HEK293 (cell line): Measurements from ENCODE around the gene PLCL2.

Source experiments
- CTCF ChIA-PET: fragments of 350-600 bp; formaldehyde crosslinking; extraction: SDS; loops from one replicate; lab custom pipeline; 2021; ENCODE audit warnings: antibody characterized with exemption; lab: Yijun Ruan, JAX
- POLR2A ChIA-PET: fragments of 300-600 bp; formaldehyde crosslinking; extraction: SDS; loops from one replicate; lab custom pipeline; 2020; ENCODE audit warnings: antibody characterized with exemption, inconsistent platforms; lab: Yijun Ruan, JAX
- H3K27ac ChIP-seq: fragments of 200-500 bp; sonication (Bioruptor generic); 2 replicates; pipeline ENCODE4 v1.5.1; 2014; ENCODE audit warnings: low read depth, low read length, control low read depth, inconsistent platforms; ENCODE audit errors: extremely low read depth
- H3K36me3 ChIP-seq, 2 experiments: fragments of 200-500 bp in 1 of 2; sonication (Bioruptor generic) in 1 of 2; 1 replicate in 1 of 2; 2 replicates in 1 of 2; pipeline ENCODE4 v1.5.1; 2014 to 2017; ENCODE audit warnings: inconsistent platforms in 2 of 2, low read length in 2 of 2; ENCODE audit not compliant: control insufficient read depth in 2 of 2, insufficient read depth in 1 of 2
- H3K4me1 ChIP-seq: fragments of 200-500 bp; sonication (Bioruptor generic); 2 replicates; pipeline ENCODE4 v1.5.1; 2014; ENCODE audit warnings: mild to moderate bottlenecking, low read length, inconsistent platforms; ENCODE audit not compliant: control insufficient read depth, insufficient read depth
- H3K4me3 ChIP-seq: 2 replicates; pipeline ENCODE4 v1.5.1; 2011; ENCODE audit warnings: low read depth, mild to moderate bottlenecking, control low read depth, low read length, moderate library complexity
- H3K9me3 ChIP-seq: fragments of 200-500 bp; sonication (Bioruptor generic); 2 replicates; pipeline ENCODE4 v1.5.1; 2014; ENCODE audit warnings: low read depth, low read length, inconsistent platforms; ENCODE audit not compliant: control insufficient read depth, insufficient read depth
- EGR2 ChIP-seq: fragments of 450-650 bp; formaldehyde crosslinking; IDR thresholded peaks from 2 replicates; pipeline ENCODE4 v1.5.1; 2016; ENCODE audit warnings: low read depth, missing biosample characterization, missing genetic modification characterization
- GLIS2 ChIP-seq: fragments of 450-650 bp; formaldehyde crosslinking; IDR thresholded peaks from 2 replicates; pipeline ENCODE4 v1.5.1; 2016; ENCODE audit warnings: missing biosample characterization, missing genetic modification characterization
- HOXA7 ChIP-seq: sonication (generic); formaldehyde crosslinking; IDR thresholded peaks from 2 replicates; pipeline ENCODE4 v1.8.1; 2022; ENCODE audit warnings: missing genetic modification reagents, borderline replicate concordance
- OSR2 ChIP-seq: fragments of 450-650 bp; formaldehyde crosslinking; IDR thresholded peaks from 2 replicates; pipeline ENCODE4 v1.5.1; 2016; ENCODE audit warnings: missing biosample characterization, missing genetic modification characterization
- PRDM6 ChIP-seq: fragments of 450-650 bp; formaldehyde crosslinking; IDR thresholded peaks from 2 replicates; pipeline ENCODE4 v1.5.1; 2017; ENCODE audit warnings: missing biosample characterization, missing genetic modification characterization
- SP3 ChIP-seq: fragments of 450-650 bp; formaldehyde crosslinking; IDR thresholded peaks from 2 replicates; pipeline ENCODE4 v1.5.1; 2016; ENCODE audit warnings: missing biosample characterization, missing genetic modification characterization
- TRIM28 ChIP-seq: IDR thresholded peaks from 2 replicates; pipeline ENCODE4 v1.6.1; 2011; ENCODE audit warnings: low read length, control low read depth, borderline replicate concordance
- ZBTB11 ChIP-seq: fragments of 450-650 bp; formaldehyde crosslinking; conservative IDR thresholded peaks from 2 replicates; pipeline ENCODE4 v1.5.1; 2016; ENCODE audit warnings: low read depth, missing biosample characterization, missing genetic modification characterization
- ZBTB17 ChIP-seq: fragments of 450-650 bp; formaldehyde crosslinking; IDR thresholded peaks from 2 replicates; pipeline ENCODE4 v1.5.1; 2016; ENCODE audit warnings: missing biosample characterization, missing genetic modification characterization
- ZBTB48 ChIP-seq: fragments of 450-650 bp; formaldehyde crosslinking; IDR thresholded peaks from 2 replicates; pipeline ENCODE4 v1.5.1; 2016; ENCODE audit warnings: missing biosample characterization, missing genetic modification characterization
- ZFHX2 ChIP-seq: fragments of 450-650 bp; formaldehyde crosslinking; conservative IDR thresholded peaks from 2 replicates; pipeline ENCODE4 v1.5.1; 2016; ENCODE audit warnings: missing biosample characterization, missing genetic modification characterization
- ZFP37 ChIP-seq: fragments of 450-650 bp; formaldehyde crosslinking; IDR thresholded peaks from 2 replicates; pipeline ENCODE4 v1.5.1; 2016; ENCODE audit warnings: missing biosample characterization, missing genetic modification characterization
- ZFP41 ChIP-seq: fragments of 450-650 bp; formaldehyde crosslinking; IDR thresholded peaks from 2 replicates; pipeline ENCODE4 v1.5.1; 2016; ENCODE audit warnings: missing biosample characterization, missing genetic modification characterization, borderline replicate concordance
- ZNF114 ChIP-seq: fragments of 450-650 bp; formaldehyde crosslinking; IDR thresholded peaks from 2 replicates; pipeline ENCODE4 v1.5.0; 2017; ENCODE audit warnings: missing biosample characterization, missing genetic modification characterization
- ZNF184 ChIP-seq: fragments of 450-650 bp; IDR thresholded peaks from 2 replicates; pipeline ENCODE4 v1.5.1; 2018; ENCODE audit warnings: missing biosample characterization, mild to moderate bottlenecking, missing genetic modification characterization
- ZNF2 ChIP-seq: fragments of 450-650 bp; formaldehyde crosslinking; IDR thresholded peaks from 2 replicates; pipeline ENCODE4 v1.5.1; 2016; ENCODE audit warnings: missing biosample characterization, missing genetic modification characterization
- ZNF211 ChIP-seq: fragments of 450-650 bp; formaldehyde crosslinking; IDR thresholded peaks from 2 replicates; pipeline ENCODE4 v1.5.1; 2016; ENCODE audit warnings: low read depth, missing biosample characterization, missing genetic modification characterization
- ZNF239 ChIP-seq: fragments of 450-650 bp; formaldehyde crosslinking; IDR thresholded peaks from 2 replicates; pipeline ENCODE4 v1.5.1; 2016; ENCODE audit warnings: missing biosample characterization, missing genetic modification characterization
- ZNF266 ChIP-seq: fragments of 450-650 bp; formaldehyde crosslinking; IDR thresholded peaks from 2 replicates; pipeline ENCODE4 v1.5.1; 2016; ENCODE audit warnings: missing biosample characterization, missing genetic modification characterization, low read depth
- ZNF292 ChIP-seq: fragments of 450-650 bp; formaldehyde crosslinking; IDR thresholded peaks from 2 replicates; pipeline ENCODE4 v1.5.1; 2016; ENCODE audit warnings: low read depth, missing biosample characterization, missing genetic modification characterization, borderline replicate concordance
- ZNF354C ChIP-seq: fragments of 450-650 bp; formaldehyde crosslinking; IDR thresholded peaks from 2 replicates; pipeline ENCODE4 v1.5.1; 2016; ENCODE audit warnings: missing biosample characterization, missing genetic modification characterization, low read depth, borderline replicate concordance
- ZNF366 ChIP-seq: fragments of 450-650 bp; formaldehyde crosslinking; conservative IDR thresholded peaks from 2 replicates; pipeline ENCODE4 v1.5.1; 2016; ENCODE audit warnings: missing biosample characterization, missing genetic modification characterization
- ZNF501 ChIP-seq: fragments of 450-650 bp; formaldehyde crosslinking; IDR thresholded peaks from 2 replicates; pipeline ENCODE4 v1.5.1; 2016; ENCODE audit warnings: missing biosample characterization, missing genetic modification characterization
- ZNF514 ChIP-seq: fragments of 450-650 bp; formaldehyde crosslinking; IDR thresholded peaks from 2 replicates; pipeline ENCODE4 v1.5.1; 2016; ENCODE audit warnings: missing biosample characterization, missing genetic modification characterization
- ZNF585B ChIP-seq: fragments of 450-650 bp; formaldehyde crosslinking; IDR thresholded peaks from 2 replicates; pipeline ENCODE4 v1.5.1; 2016; ENCODE audit warnings: missing biosample characterization, missing genetic modification characterization
- ZNF658 ChIP-seq: fragments of 450-650 bp; formaldehyde crosslinking; IDR thresholded peaks from 2 replicates; pipeline ENCODE4; 2016; ENCODE audit warnings: missing biosample characterization, missing genetic modification characterization
- ZNF701 ChIP-seq: fragments of 450-650 bp; formaldehyde crosslinking; IDR thresholded peaks from 2 replicates; pipeline ENCODE4 v1.5.1; 2016; ENCODE audit warnings: missing biosample characterization, missing genetic modification characterization
- ZNF776 ChIP-seq: fragments of 450-650 bp; formaldehyde crosslinking; IDR thresholded peaks from 2 replicates; pipeline ENCODE4 v1.5.0; 2017; ENCODE audit warnings: missing biosample characterization, missing genetic modification characterization, borderline replicate concordance
- ZSCAN23 ChIP-seq: fragments of 450-650 bp; formaldehyde crosslinking; IDR thresholded peaks from 2 replicates; pipeline ENCODE4 v1.5.1; 2016; ENCODE audit warnings: missing biosample characterization, missing genetic modification characterization
- ZSCAN5A ChIP-seq: fragments of 450-650 bp; formaldehyde crosslinking; IDR thresholded peaks from 2 replicates; pipeline ENCODE4 v1.5.1; 2016; ENCODE audit warnings: missing biosample characterization, missing genetic modification characterization

Gene PLCL2

GRCh38 chr3:16873872-16874271, 10.9 kb upstream of the PLCL2 start:
- CTCF ChIA-PET = no interaction called here

GRCh38 chr3:16875876-16876550, 8.7 kb upstream of the PLCL2 start:
- TF ChIP-seq GLIS2 (tag by site-specific recombination) = no peak
- TF ChIP-seq ZNF501 (tag by site-specific recombination) = no peak
- no peak for TF ChIP-seq ZNF184 (tag by site-specific recombination)
- no peak for TF ChIP-seq OSR2 (tag by site-specific recombination)
- no peak for TF ChIP-seq ZNF658
- no peak for TF ChIP-seq TRIM28
- no peak for TF ChIP-seq ZNF211 (tag by site-specific recombination)
- TF ChIP-seq SP3 (tag by site-specific recombination) = no peak
- no peak for TF ChIP-seq ZNF114 (tag by site-specific recombination)
- TF ChIP-seq ZFP37 (tag by site-specific recombination) = no peak
- TF ChIP-seq ZNF366 (tag by site-specific recombination) = no peak
- POLR2A ChIA-PET = no interaction called here

More at GRCh38 chr3:16873872-16874271, 10.9 kb upstream of the PLCL2 start:
- POLR2A ChIA-PET = no interaction called here
- Histone ChIP-seq H3K27ac (no peak overlapping the region), H3K4me1 (no peaks in the 10 kb centered on the region), H3K36me3 (no peaks in the 10 kb centered on the region), H3K9me3 (no peaks in the 10 kb centered on the region), H3K4me3 (no peak overlapping the region)
- no peak for TF ChIP-seq ZNF585B (tag by site-specific recombination)
- no peak for TF ChIP-seq ZNF239
- no peak for TF ChIP-seq PRDM6
- TF ChIP-seq ZSCAN5A = no peak
- no peak for TF ChIP-seq ZSCAN23 (tag by site-specific recombination)
- no peak for TF ChIP-seq EGR2
- no peak for TF ChIP-seq ZFP41
- no peak for TF ChIP-seq ZNF701
- TF ChIP-seq ZBTB17 (tag by site-specific recombination) = no peak
- TF ChIP-seq ZNF514 = no peak
- TF ChIP-seq ZNF2 = no peak
- TF ChIP-seq ZNF266 (tag by site-specific recombination) = no peak

GRCh38 chr3:16877505-16877904, 7.2 kb upstream of the PLCL2 start:
- POLR2A ChIA-PET = no interaction called here
- Histone ChIP-seq H3K4me3 (no peak overlapping the region), H3K4me1 (no peaks in the 10 kb centered on the region), H3K36me3 (no peaks in the 10 kb centered on the region), H3K27ac (no peak overlapping the region), H3K9me3 (no peaks in the 10 kb centered on the region)
- CTCF ChIA-PET = no interaction called here
- no peak for TF ChIP-seq ZNF585B (tag by site-specific recombination)
- no peak for TF ChIP-seq HOXA7
- TF ChIP-seq ZNF292 = no peak
- no peak for TF ChIP-seq ZNF354C (tag by site-specific recombination)
- no peak for TF ChIP-seq ZBTB11 (tag by site-specific recombination)
- no peak for TF ChIP-seq ZNF776 (tag by site-specific recombination)
- no peak for TF ChIP-seq ZBTB48
- TF ChIP-seq ZFHX2 = no peak

More at GRCh38 chr3:16875876-16876550, 8.7 kb upstream of the PLCL2 start:
- CTCF ChIA-PET = interaction anchor here (0.9 kb wide), 1 partner anchor 16 kb away, joined by 3 read pairs; no protein-coding TSS in a partner anchor
- no peaks in the 10 kb centered on the region for H3K4me1 ChIP-seq
- no peaks in the 10 kb centered on the region for H3K36me3 ChIP-seq
- H3K27ac ChIP-seq = no peak overlapping the region
- H3K4me3 ChIP-seq = no peak overlapping the region
- H3K9me3 ChIP-seq = no peaks in the 10 kb centered on the region
